Nucleus accumbens (tissue), 56 donors: ENCODE results near the gene PTPRN2.
"Not testable (repeated sequence)": the region's sequence is repeated elsewhere in the genome, so short reads cannot be mapped to it uniquely, and the experiment has no call there.

Experiments used
- DNase-seq, 56 donors: peaks; one replicate each; lab custom pipeline; 2025; lab: John Stamatoyannopoulos, UW

Gene PTPRN2

GRCh38 chr7:158188676-158189075 lies 398.9 kb downstream of the PTPRN2 start:
- DNase-seq = no peak

GRCh38 chr7:158187694-158187994 lies 400.0 kb downstream of the PTPRN2 start:
- DNase-seq = no peak

- no peak for DNase-seq
Measured at GRCh38 chr7:158186864-158187693, 400.5 kb downstream of the PTPRN2 start.

GRCh38 chr7:158186406-158186805 lies 401.2 kb downstream of the PTPRN2 start:
- DNase-seq = no peak

GRCh38 chr7:158185653-158186052 lies 402.0 kb downstream of the PTPRN2 start:
- DNase-seq = no peak

- DNase-seq = no peak
Measured at GRCh38 chr7:158183431-158183830, 404.2 kb downstream of the PTPRN2 start.

- no peak for DNase-seq
Measured at GRCh38 chr7:158176561-158177173, 411.0 kb downstream of the PTPRN2 start.

- DNase-seq = no peak
Measured at GRCh38 chr7:158175779-158176178, 411.8 kb downstream of the PTPRN2 start.

- DNase-seq = no peak
Measured at GRCh38 chr7:158174947-158175346, 412.7 kb downstream of the PTPRN2 start.

- DNase-seq = no peak
Measured at GRCh38 chr7:158167373-158167772, 420.2 kb downstream of the PTPRN2 start.

GRCh38 chr7:158166386-158167340 lies 421.0 kb downstream of the PTPRN2 start:
- DNase-seq = peak in 3 of 56 donors; percentile 5 to 16 (median 12)

GRCh38 chr7:158165711-158166110 lies 421.9 kb downstream of the PTPRN2 start:
- no peak for DNase-seq

- peak in 5 of 56 donors; percentile 12 to 53 (median 41) for DNase-seq
Measured at GRCh38 chr7:158164101-158165095, 423.2 kb downstream of the PTPRN2 start.

- DNase-seq = no peak
Measured at GRCh38 chr7:158161194-158161593, 426.4 kb downstream of the PTPRN2 start.

GRCh38 chr7:158160199-158160598 lies 427.4 kb downstream of the PTPRN2 start:
- DNase-seq = no peak

GRCh38 chr7:158157460-158157859 lies 430.2 kb downstream of the PTPRN2 start:
- DNase-seq = no peak

- not testable (repeated sequence) for DNase-seq
Measured at GRCh38 chr7:158151273-158151672, 436.4 kb downstream of the PTPRN2 start.

- no peak for DNase-seq
Measured at GRCh38 chr7:158150234-158150633, 437.4 kb downstream of the PTPRN2 start.

GRCh38 chr7:158147431-158147830 lies 440.2 kb downstream of the PTPRN2 start:
- DNase-seq = not testable (repeated sequence)

- DNase-seq = no peak
Measured at GRCh38 chr7:158145370-158145769, 442.3 kb downstream of the PTPRN2 start.
